Measurements from ENCODE around the gene ANXA6. TPM values are rescaled to one million over a fixed set of nuclear protein-coding genes. Genes with fewer than 3 reads are reported as not detected.

The ANXA6 gene
- total and polyA plus RNA-seq, 10 donors, result 141 to 295 (median 185) TPM

- intact Hi-C loops (cut with DNase I; ENCODE audit: low total_unique reads), result no loop called here
Measured at GRCh38 chr5:151182524-151182900, 24.9 kb upstream of the ANXA6 start.

GRCh38 chr5:151181818-151182523 lies 24.4 kb upstream of the ANXA6 start:
- Histone ChIP-seq H3K4me3 (no peak overlapping the region), H3K9me3 (no peaks in the 10 kb centered on the region), H3K27ac (peak overlapping the region in 1 of 8 donors; percentile 38), H3K4me1 (peaks cover 0 to 12% (median 0%) of the 10 kb centered on the region in 6 donors), H3K36me3 (peaks cover 4 to 100% (median 64%) of the 10 kb centered on the region in 6 donors), H3K27me3 (replicated peaks in 1 of 7) (no peaks in the 10 kb centered on the region)
- TF ChIP-seq CTCF (IDR thresholded peaks at IDR 0.05 in 8 of 11, conservative IDR thresholded peaks at IDR 0.05 in 3 of 11), result no peak
- no peak for TF ChIP-seq POLR2AphosphoS5 (IDR thresholded peaks at IDR 0.05)
- TF ChIP-seq POLR2A (IDR thresholded peaks at IDR 0.05), result no peak
- DNase-seq, result no peak
- 83 to 95% (median 90%) methylated on average over 4 of the region's 4 CpGs for WGBS, 5 donors
- intact Hi-C loops (cut with DNase I; ENCODE audit: low total_unique reads), result no loop called here

More at GRCh38 chr5:151182524-151182900, 24.9 kb upstream of the ANXA6 start:
- Histone ChIP-seq H3K4me1 (peaks cover 0 to 12% (median 0%) of the 10 kb centered on the region in 6 donors), H3K9me3 (no peaks in the 10 kb centered on the region), H3K4me3 (no peak overlapping the region), H3K36me3 (peaks cover 4 to 100% (median 69%) of the 10 kb centered on the region in 6 donors), H3K27ac (peak overlapping the region in 1 of 8 donors; percentile 38), H3K27me3 (replicated peaks in 1 of 7) (no peaks in the 10 kb centered on the region)
- DNase-seq, result no peak
- no peak for TF ChIP-seq POLR2A (IDR thresholded peaks at IDR 0.05)
- TF ChIP-seq CTCF (IDR thresholded peaks at IDR 0.05 in 8 of 11, conservative IDR thresholded peaks at IDR 0.05 in 3 of 11), result no peak
- TF ChIP-seq POLR2AphosphoS5 (IDR thresholded peaks at IDR 0.05), result peak in 1 of 3 donors; percentile 8
- 94 to 97% (median 95%) methylated on average over 3 to 4 of the region's 4 CpGs for WGBS, 5 donors

GRCh38 chr5:151180291-151180690 lies 22.7 kb upstream of the ANXA6 start:
- H3K4me3 ChIP-seq, result no peak overlapping the region
- H3K27ac ChIP-seq, result peak overlapping the region in 1 of 8 donors; percentile 40
- no peaks in the 10 kb centered on the region for H3K27me3 ChIP-seq (replicated peaks in 1 of 7)
- peaks cover 0 to 12% (median 0%) of the 10 kb centered on the region in 6 donors for H3K4me1 ChIP-seq
- no peak for DNase-seq
- H3K36me3 ChIP-seq, result peaks cover 4 to 85% (median 50%) of the 10 kb centered on the region in 6 donors
- no peaks in the 10 kb centered on the region for H3K9me3 ChIP-seq
- intact Hi-C loops (cut with DNase I; ENCODE audit: low total_unique reads), result no loop called here
- 76 to 95% (median 88%) methylated on average over 5 to 6 of the region's 6 CpGs for WGBS, 5 donors
- TF ChIP-seq POLR2A (IDR thresholded peaks at IDR 0.05) (no peak), CTCF (IDR thresholded peaks at IDR 0.05 in 8 of 11, conservative IDR thresholded peaks at IDR 0.05 in 3 of 11) (no peak), POLR2AphosphoS5 (IDR thresholded peaks at IDR 0.05) (peak; percentile 17 to 42 (median 31))

GRCh38 chr5:151179489-151179840 lies 21.9 kb upstream of the ANXA6 start:
- no peak overlapping the region for H3K4me3 ChIP-seq
- 93 to 98% (median 94%) methylated on average over 3 to 4 of the region's 4 CpGs for WGBS, 5 donors
- intact Hi-C loops (cut with DNase I; ENCODE audit: low total_unique reads), result loop anchor here (10.0 kb wide), 1 partner anchor 55 kb away; no protein-coding TSS in a partner anchor

More at GRCh38 chr5:151179489-151179840, 21.9 kb upstream of the ANXA6 start:
- Histone ChIP-seq H3K27ac (peak overlapping the region in 1 of 8 donors; percentile 40), H3K36me3 (peaks cover 0 to 85% (median 42%) of the 10 kb centered on the region in 6 donors), H3K4me1 (peaks cover 0 to 17% (median 0%) of the 10 kb centered on the region in 6 donors), H3K9me3 (no peaks in the 10 kb centered on the region), H3K27me3 (replicated peaks in 1 of 7) (no peaks in the 10 kb centered on the region)
- TF ChIP-seq CTCF (IDR thresholded peaks at IDR 0.05 in 8 of 11, conservative IDR thresholded peaks at IDR 0.05 in 3 of 11) (no peak), POLR2A (IDR thresholded peaks at IDR 0.05) (no peak), POLR2AphosphoS5 (IDR thresholded peaks at IDR 0.05) (no peak)
- DNase-seq, result no peak
